HG02588 (cell line): Measurements from ENCODE around the gene URB1.

Source experiments
- ATAC-seq: cut with Tn5 transposase; IDR thresholded peaks from one replicate; pipeline ENCODE4 v1.9.1; 2021; ENCODE audit warnings: mild to moderate bottlenecking, moderate library complexity; ENCODE audit not compliant: unreplicated experiment

Gene URB1

DNA sequence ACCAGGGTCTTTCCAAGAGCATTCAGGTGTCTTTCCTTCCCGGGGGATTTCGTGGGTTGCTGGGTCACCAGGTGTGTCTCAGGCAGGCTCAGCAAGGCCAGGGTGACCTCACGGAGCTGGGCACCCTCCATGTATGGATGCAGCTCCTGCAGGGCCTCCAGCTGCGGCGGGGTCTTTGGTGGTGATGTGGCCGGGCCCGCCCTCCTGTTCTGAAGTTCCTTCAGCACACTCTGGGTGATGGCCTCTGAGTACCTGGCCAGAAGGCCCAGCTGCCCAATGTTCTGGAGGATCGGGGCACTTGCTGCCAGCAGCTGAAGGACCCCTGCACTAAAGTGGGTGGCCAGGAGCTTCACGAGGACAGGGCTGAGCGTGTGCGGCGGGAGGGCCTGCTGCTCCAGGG lies 45.5 kb downstream of the URB1 start:
- ATAC-seq: no peak

DNA sequence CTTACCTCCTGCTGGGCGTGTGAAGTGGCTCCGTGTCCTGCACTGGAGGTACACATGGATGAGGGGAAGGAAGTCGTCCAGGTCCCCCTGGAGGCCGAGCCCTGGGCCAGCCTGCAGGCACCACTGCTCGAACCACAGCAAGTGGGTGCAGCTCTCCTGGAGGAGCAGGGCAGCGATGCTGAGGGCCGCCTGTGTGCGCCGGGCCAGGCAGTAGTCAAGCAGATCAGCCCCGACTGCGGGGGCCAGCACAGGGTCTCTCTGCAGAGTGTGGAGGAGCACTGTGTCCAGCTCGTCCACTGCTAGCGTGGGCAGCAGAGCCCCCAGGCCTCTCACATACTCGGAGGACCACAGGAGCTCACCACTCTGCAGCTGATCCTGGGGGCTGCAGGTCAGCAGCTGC lies 45.9 kb downstream of the URB1 start:
- no peak for ATAC-seq

DNA sequence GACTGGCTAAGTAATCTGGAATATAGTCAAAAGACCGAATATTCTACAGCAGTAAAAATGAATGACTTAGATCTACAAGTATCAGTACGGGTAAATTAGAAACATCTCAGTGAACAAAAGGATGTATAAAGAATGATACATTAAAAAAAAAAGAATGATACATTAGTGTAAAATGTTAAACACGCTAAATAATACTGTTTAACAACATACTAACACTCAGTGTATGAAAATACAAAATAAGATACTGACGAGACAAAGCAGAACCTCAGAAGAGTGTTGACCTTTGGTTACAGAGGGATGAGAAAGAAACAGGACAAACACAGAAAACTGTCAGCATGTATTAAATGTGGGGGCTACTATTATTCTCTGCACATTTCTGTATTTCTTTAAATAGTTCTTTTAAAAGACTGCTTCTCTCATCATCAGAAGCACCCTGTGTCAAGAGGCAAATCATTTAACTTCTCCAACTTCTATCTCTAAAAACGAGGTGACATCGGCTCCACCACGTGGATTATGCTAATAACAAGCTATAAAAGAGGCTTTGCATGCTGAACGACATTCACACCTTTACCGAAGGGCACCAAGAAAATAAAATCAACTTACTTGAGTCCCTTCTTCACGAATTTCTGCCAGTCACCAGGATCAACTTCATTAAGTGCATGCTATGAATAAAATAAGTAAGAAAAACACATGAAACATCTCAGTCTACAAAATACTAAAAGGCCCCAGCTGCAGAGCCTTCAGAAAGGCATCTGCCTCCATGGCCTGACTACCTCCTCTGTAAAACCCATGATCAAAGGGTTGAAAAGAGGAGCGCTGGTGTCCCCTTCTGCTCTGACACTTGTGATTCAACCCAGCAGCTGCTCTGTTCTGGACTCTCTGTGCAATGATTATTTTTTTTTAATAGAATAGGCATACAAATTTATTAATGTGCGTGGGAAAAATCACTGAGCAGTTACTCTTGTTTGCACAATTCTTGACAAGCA lies 51.7 kb downstream of the URB1 start:
- ATAC-seq: no peak

DNA sequence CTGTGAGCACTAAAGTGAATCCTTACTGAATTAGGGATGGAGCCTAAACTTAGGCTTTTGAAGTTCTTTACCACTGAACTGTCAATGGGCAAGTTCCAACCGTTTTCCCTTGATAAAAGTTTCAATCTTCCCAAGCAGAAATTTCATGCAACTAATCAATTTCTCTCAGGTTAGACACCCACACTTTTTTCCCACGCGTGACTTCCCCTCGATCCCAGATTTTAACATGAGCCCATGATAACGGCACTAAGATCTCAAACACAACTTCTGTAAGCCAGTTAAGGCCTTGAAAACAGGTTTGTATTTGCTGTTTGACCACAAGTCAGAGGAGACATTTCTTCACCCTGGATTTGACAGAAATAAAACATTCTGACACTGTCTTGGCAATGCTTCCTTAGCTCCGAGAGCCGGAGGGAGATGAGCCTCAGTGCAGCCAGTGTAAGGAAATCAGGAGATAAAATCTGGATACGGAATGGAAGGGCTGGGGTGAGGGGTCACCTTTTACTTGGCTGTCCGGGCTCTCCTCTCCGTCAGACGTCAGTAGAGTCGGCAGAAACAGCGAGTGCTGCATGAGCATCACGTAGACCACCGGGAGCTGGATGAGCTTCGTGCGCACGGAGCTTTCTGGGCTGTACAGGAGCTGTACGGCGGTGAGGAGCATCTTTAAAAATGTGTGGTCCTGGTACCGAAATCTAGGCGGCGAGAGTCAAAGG lies 54.4 kb downstream of the URB1 start:
- no peak for ATAC-seq

DNA sequence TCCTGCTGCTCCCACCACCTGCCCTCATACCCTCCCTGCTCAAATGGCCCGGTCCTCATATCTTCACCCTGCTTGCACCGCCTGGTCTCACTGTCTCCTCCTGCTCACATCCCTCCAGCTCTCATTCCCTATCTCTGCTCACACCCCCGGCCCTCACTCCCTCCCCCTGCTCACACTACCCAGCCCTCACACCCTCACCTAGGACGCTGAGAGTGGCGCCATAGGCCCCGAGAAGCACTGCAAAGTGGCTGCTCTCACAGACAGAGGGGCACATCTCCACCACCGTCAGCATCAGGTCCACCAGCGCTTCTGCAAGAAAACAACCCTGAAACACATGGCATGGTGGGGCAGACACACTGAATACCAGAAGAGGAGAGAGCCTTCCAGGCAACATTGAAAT lies 55.6 kb downstream of the URB1 start:
- ATAC-seq: no peak

DNA sequence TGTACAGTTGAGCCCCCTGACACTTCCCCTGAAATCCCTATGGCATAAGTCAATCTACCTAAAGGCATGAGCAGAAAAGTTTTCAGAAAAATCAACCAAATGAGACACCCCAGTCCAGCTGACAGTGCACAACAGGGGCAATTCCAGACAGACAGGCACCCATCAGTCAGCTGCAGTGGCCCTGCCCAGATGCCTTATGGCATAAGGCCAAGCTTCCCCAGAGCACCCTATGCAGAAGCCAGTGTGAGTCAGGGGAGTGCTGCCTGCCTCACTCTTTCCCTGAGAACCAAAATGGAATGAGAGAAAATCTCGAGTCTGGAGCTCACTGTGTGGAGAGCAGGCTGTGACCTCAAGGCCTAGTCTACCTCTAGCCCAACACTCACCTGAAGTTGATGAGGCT lies 56.1 kb downstream of the URB1 start:
- ATAC-seq: no peak

DNA sequence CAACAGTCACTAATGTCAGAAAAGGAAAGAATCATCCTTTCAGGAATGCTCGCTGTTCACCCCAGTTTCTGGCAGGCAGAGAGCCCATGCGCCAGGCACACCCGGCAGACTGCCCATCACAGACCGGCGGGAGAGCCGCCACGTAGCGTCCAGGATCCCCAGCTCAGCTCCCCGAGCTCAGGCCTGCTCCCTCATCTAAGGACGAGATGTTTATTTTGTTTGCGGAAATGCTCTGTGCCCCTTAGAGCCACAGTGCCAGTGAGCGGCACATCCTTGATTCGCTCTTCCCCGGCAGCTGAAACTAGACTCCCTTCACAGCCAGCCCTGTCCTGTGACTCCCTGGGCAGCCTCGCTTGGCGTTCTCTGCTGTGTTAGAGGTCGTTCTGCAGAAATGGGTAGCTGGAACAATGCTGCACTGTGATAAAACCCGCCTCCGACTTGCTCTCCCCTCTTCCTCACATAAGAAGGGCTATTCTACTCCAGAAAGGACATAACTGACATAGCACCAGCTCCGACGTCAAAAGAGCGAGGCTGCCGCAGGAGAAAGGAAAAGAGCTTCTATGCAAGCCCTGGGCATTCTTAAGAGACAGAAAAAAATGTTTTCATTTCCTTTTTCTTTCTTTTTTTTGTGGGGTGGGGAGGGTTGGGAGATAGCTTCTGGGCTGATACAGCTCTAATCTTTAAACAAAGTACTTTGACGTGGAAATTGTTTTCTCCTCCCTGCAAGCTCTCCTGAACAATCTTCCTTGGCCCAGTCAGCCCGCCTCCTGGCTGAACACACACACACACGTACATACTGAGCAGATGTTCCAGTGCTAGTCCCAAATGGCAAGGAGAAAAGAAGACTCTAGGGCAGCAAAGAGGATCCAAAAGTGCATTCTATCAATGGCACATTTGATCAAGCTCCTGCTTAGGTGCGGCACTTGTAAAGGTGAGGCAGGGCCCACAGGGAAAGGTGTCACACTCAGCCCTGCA lies 56.9 kb downstream of the URB1 start:
- no peak for ATAC-seq

DNA sequence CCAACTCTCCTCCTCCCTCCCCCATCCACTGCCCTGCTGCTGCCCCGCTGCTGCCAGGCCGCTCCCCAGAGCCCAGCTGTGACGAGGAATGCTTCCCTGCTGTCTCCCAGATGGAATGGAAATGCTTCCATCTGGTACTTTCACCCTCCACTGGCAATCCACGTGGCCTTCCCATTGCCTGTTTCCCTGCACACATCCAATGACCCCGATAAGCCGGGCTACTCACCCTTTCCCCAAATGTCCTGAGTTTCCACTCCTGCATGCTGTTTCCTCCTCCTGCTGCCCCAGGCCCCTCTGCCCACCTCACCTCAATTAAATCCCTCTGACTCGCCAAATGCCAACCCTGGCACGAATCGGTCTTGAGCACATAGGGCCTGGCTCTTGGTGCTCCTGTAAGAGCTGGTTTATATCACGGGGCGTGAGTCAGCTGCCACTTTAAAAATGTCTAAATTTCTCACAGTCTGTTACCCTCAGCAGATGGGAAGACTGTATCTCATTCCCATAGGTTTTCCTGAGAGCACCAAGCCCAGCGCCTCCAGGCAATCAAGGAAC lies 57.8 kb downstream of the URB1 start:
- ATAC-seq: no peak

DNA sequence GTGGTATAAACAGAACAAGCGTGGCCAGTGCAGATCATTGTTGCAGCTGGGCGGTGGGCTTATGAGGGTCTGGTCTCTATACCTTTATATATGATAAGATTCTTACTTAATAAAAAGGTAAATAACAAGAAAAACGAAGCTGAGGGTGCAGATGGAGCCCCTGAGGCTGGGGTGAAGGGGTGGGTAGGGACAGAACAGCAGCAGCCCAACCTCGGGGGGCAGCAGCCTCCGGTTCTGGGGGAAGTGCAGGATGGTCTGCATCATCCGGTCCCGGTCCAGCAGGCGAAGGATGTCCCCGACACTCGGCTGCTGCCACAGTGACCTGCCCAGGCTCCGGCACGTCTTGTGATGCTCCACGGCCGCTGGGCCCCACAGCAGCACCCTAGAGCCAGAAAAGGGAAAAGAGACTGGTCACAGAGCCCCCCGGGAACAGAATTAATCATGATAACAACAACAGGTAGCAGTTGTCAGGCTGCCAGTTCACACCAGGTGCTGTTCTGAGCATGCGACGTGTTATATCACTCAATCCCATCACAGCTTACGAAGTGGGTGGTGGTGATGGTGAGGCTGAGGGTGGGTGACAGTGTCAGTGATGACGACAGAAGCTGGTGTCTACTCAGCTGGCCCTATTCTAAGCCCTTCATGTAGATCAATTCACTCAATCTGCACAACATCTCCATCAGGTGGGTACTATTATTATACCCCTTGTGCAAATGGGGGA lies 58.7 kb downstream of the URB1 start:
- no peak for ATAC-seq

DNA sequence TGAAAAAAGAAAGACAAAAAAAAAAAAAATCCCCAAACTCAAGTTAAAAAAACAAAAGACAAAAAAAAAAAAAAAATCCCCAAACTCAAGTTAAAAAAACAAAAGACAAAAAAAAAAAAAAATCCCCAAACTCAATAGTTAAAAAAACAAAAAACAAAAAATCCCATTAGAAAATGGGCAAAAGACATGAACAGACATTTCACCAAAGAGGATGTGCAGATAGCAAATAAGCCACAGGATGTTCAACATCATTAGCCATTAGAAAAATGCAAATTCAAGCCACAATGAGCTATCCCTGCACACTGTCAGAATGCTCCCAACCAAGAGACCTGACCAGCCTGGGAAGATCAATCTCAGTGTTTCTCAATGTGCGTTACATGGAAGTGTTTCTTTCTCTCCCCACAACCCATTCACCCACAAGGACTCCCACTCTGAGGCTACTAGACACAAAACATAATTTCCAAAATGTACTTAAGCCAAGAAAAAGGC lies 60.3 kb downstream of the URB1 start:
- no peak for ATAC-seq

DNA sequence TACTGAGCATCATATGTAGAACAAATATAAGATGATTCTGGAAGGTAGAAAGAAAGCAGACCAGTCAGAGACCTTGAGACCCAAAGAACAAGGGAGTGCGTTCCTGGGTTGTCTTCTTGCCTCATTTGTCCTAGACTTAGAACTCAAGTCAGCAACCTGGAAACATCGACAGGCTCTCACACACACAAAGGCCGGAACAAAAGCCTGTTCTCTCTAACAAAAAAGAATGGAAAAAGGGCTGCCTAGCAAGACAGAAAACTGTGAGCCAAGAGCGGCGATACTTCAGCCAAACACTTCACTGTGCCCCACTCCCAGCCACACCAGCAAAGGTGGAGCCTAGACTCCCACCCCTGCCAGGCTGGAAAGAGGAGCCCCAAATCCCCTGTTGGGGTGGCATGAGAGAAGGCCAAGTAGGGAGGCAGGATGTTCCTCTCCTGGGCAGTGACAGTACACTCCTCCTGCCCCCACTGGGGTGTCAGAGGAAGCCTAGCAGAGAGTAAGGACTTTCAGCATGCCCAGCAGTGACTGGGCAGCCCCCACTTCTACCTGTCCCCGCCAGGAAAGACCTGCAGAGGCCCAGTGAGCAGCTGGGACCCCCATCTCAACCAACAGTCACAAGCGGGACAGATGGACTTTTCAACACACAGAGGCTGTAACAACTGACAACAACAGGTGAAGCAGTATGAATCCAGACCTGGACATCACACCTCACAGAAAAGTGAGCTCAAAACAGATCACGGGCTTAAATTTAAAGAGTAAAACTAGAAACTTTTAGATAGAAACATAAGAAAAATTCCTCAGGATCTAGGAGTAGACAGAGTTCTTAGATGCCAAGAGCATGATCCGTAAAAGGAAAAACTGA lies 61.1 kb downstream of the URB1 start:
- ATAC-seq: no peak

DNA sequence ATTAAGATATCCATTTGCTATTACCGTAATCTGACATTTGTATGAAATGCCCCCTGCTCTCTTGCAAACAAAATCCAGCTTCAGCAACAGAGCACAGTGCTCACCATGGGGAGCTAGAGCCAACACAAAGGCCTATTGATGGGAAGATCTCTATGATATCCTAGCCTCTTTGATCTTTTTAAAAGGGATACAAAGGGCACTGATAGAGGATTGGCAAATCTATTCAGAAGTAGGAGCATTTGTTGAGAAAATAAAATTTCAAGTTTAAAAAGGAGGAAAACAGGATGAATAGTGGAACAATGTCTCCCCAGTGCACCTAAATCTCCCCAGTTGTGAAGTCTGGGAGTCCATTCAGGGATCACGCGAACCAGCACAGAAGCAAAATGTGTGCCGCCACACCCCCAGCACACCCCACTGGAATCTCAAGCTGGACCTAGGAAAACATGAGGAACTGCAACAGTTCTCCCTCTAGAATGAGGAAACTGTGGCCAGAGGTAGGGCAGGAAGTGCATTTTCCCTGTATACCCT lies 62.0 kb downstream of the URB1 start:
- no peak for ATAC-seq

DNA sequence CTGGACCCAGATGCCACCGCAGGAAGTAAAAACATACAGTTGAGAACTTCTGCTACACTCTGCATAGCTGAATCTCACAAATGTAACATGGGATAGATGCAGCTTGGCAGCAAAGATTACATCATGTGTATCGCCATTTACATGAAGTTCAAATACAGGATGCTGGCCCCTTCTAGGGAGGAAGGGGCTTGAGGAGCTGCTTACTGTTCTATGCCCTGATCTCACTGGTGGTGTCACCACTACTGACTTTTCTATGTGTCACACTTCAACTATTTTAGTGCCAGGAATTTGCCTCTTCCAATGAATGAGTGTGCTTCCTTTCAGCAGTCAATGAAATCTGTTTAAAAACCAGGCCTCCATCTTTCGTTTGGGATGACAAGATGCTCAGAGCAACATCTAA lies 63.0 kb downstream of the URB1 start:
- no peak for ATAC-seq

DNA sequence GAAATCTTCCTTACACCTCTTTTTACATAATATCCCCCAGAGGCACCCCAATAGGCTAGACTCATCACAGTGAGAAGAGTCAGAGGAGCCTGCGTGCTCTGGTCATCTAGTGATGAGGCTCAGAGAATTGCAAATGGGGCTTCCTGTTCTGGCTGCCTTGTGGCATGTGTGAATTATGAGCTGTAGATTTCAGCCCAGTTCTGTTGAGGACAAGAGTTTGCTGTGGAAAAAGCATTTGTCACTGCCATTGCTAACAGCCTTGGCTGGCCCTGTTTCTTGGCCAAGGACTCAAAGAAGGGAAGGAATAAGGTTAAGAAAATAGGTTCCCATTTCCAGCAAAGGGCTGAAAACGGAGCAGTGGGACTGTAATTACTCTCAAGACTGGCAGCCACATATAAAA lies 63.5 kb downstream of the URB1 start:
- no peak for ATAC-seq

DNA sequence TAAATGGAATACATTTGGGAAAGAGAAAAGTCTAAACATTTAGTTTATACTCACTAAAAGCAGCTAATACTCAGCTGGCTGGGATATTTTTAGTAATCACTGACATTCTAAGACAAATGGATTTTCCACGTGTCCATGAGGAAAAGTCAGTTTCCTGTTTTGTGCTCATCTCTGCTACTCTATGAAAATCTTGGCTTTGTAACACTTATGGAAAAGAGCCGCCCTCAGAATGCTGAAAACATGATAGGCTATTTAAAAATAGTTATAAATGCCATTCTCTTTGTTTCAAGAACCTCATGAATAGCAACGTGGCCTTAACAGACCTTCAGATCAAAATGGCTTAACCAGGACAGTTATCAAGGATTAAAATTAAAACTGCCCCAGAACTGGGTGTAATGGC lies 64.2 kb downstream of the URB1 start:
- no peak for ATAC-seq

DNA sequence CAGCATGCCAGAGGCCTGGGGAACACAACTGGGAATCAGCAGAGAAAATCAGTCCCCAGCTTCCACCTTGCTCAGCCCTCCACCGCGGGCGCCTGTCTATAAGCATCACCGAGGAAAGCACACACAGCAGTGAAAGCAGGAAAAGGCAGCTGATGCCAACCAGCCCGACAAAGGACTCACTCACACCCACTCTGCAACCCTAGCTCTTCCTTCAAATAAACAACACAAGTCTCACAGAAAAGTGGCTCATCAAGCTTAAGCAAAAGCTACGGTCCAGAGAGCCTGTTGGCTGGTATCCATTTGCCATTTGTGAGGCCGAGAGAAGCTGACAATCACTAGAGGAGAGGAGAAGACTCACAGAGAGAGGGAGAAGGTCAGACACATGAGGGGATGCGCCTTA lies 67.1 kb downstream of the URB1 start:
- no peak for ATAC-seq

DNA sequence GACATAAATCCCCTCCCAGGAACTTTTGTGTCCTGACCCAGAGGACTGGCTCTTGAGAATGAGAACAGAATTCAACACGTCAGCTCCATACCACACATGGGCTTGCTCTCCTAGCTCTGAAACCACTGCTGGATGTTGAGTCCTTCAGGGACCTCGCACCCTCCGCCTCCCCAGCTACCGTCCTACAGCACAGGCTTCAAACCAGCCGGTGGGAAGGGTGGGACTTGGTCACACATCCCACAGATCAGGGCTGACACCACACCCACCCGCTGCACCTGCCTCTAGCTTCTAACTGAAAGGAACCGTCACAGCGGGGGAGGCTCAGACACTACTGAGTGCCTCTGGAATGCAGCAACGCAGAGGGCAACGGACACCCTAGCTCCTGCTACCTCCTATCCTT lies 70.1 kb downstream of the URB1 start:
- no peak for ATAC-seq

DNA sequence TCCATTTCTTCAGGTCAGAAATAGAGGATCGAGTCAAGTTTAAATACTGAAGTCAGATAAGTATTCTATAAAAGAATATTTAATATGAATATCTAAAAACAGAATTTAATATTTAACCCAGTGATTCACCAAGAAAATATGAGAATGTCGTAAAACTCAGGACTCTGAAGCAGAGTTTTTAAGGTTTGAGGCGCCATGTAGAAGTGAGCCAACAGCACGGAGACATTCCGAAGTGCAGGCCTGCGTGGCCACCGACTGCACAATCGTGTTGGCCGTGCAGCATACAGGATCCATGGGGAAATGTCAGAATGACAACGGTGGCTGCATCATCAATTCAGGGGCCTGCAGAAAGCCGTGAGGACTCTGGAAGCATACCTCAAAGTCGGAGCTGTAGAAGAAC lies 70.7 kb downstream of the URB1 start:
- no peak for ATAC-seq

DNA sequence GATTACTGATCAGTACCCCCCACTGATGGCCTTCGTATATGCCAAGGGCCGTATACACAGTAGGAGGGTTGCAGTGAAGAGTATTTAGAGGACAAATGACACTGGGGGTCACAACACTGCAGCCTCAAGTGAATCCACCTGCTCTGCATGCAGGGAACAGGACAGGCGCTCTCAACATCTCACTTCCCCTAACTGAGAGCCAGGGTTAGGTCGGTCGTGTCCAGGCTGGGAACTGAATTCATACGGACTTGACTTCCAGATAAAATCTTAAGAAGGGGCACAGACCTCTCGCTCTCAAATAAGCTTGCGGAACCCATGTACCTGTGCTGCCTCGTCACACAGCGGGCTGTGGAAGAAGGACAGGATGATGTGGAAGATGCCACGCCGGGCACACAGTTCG lies 71.3 kb downstream of the URB1 start:
- no peak for ATAC-seq
